Parathyroid adenoma (tissue), 2 donors: ENCODE results near the gene MINK1.

Experiments
- H2AFZ ChIP-seq: fragments of 300-600 bp; sonication (generic); one replicate; pipeline ENCODE4 v1.7.0; 2017; ENCODE audit warnings: antibody characterized with exemption, mild to moderate bottlenecking
- H3K27ac ChIP-seq: fragments of 300-600 bp; sonication (generic); one replicate; pipeline ENCODE4 v1.7.0; 2017
- H3K27me3 ChIP-seq: fragments of 300-600 bp; sonication (generic); one replicate; pipeline ENCODE4 v1.7.0; 2017; ENCODE audit warnings: low read length; ENCODE audit not compliant: control insufficient read depth, insufficient read depth
- H3K36me3 ChIP-seq: fragments of 300-600 bp; sonication (generic); one replicate; pipeline ENCODE4 v1.7.0; 2017; ENCODE audit warnings: low read length; ENCODE audit not compliant: control insufficient read depth, insufficient read depth
- H3K4me1 ChIP-seq: fragments of 300-600 bp; sonication (generic); one replicate; pipeline ENCODE4 v1.7.0; 2017; ENCODE audit warnings: control low read depth
- H3K4me2 ChIP-seq: fragments of 300-600 bp; sonication (generic); one replicate; pipeline ENCODE4 v1.7.0; 2017; ENCODE audit warnings: low read length
- H3K4me3 ChIP-seq: fragments of 300-600 bp; sonication (generic); one replicate; pipeline ENCODE4 v1.7.0; 2017; ENCODE audit warnings: low read depth, low read length
- H3K79me2 ChIP-seq: fragments of 300-600 bp; sonication (generic); one replicate; pipeline ENCODE4 v1.7.0; 2017; ENCODE audit warnings: control low read depth
- H3K9ac ChIP-seq: fragments of 300-600 bp; sonication (generic); one replicate; pipeline ENCODE4 v1.7.0; 2017; ENCODE audit warnings: mild to moderate bottlenecking
- H3K9me3 ChIP-seq: fragments of 300-600 bp; sonication (generic); one replicate; pipeline ENCODE4 v1.7.0; 2017; ENCODE audit warnings: low read length; ENCODE audit not compliant: control insufficient read depth
- CTCF ChIP-seq: fragments of 300-600 bp; sonication (generic); IDR thresholded peaks from one replicate; pipeline ENCODE4 v1.7.0; 2017; ENCODE audit warnings: antibody characterized with exemption, mild to moderate bottlenecking
- donor health status: primary hyperparathyroidism.

Gene MINK1

GRCh38 chr17:4938069-4938491, 104.9 kb downstream of the MINK1 start:
- H3K36me3 ChIP-seq, result no peaks in the 10 kb centered on the region
- H3K4me3 ChIP-seq, result no peak overlapping the region
- H3K27me3 ChIP-seq, result no peaks in the 10 kb centered on the region
- peaks cover 20% of the 10 kb centered on the region for H3K79me2 ChIP-seq
- no peak overlapping the region for H2AFZ ChIP-seq
- H3K9me3 ChIP-seq, result no peaks in the 10 kb centered on the region
- H3K9ac ChIP-seq, result no peak overlapping the region
- TF ChIP-seq CTCF, result no peak
- no peak overlapping the region for H3K27ac ChIP-seq
- H3K4me2 ChIP-seq, result no peak overlapping the region
- peaks cover 17% of the 10 kb centered on the region for H3K4me1 ChIP-seq

GRCh38 chr17:4938688-4939545, 105.8 kb downstream of the MINK1 start:
- H2AFZ ChIP-seq, result peak overlapping the region; percentile 81
- no peaks in the 10 kb centered on the region for H3K27me3 ChIP-seq
- H3K9ac ChIP-seq, result peak overlapping the region; percentile 39
- H3K4me3 ChIP-seq, result peak overlapping the region; percentile 91
- peak overlapping the region; percentile 91 for H3K27ac ChIP-seq
- H3K4me2 ChIP-seq, result peak overlapping the region; percentile 97
- peaks cover 20% of the 10 kb centered on the region for H3K79me2 ChIP-seq
- peaks cover 17% of the 10 kb centered on the region for H3K4me1 ChIP-seq
- no peaks in the 10 kb centered on the region for H3K36me3 ChIP-seq
- TF ChIP-seq CTCF, result no peak
- H3K9me3 ChIP-seq, result no peaks in the 10 kb centered on the region

- H3K9ac ChIP-seq, result peak overlapping the region; percentile 39
- H2AFZ ChIP-seq, result peak overlapping the region; percentile 81
- H3K4me3 ChIP-seq, result peak overlapping the region; percentile 91
- no peaks in the 10 kb centered on the region for H3K27me3 ChIP-seq
- no peaks in the 10 kb centered on the region for H3K36me3 ChIP-seq
- H3K4me2 ChIP-seq, result peak overlapping the region; percentile 97
- H3K4me1 ChIP-seq, result peaks cover 17% of the 10 kb centered on the region
- H3K27ac ChIP-seq, result peak overlapping the region; percentile 91
- peaks cover 20% of the 10 kb centered on the region for H3K79me2 ChIP-seq
- no peaks in the 10 kb centered on the region for H3K9me3 ChIP-seq
- no peak for TF ChIP-seq CTCF
Measured at GRCh38 chr17:4939546-4939795, 106.3 kb downstream of the MINK1 start.

GRCh38 chr17:4939796-4940554, 106.8 kb downstream of the MINK1 start, which contains the start of the genes RNF167 and SLC25A11:
Gene RNF167, plus strand, starts transcription at chr17:4940268. Its CDS starts 642 bp downstream, at chr17:4940910.
Gene SLC25A11, minus strand, starts transcription at chr17:4940046. Its CDS starts 136 bp downstream, at chr17:4939910.
- H3K4me1 ChIP-seq, result peaks cover 18% of the 10 kb centered on the region
- peak within 1 kb of the TSS; percentile 91 for H3K4me3 ChIP-seq
- TF ChIP-seq CTCF, result no peak

More at GRCh38 chr17:4939796-4940554, 106.8 kb downstream of the MINK1 start, which contains the start of the genes RNF167 and SLC25A11:
- Histone ChIP-seq H2AFZ (peak within 1 kb of the TSS; percentile 81), H3K4me2 (peak within 1 kb of the TSS; percentile 97), H3K9ac (peak within 1 kb of the TSS; percentile 69), H3K79me2 (peaks cover 20% of the 10 kb centered on the region), H3K36me3 (no peaks in the 10 kb centered on the region), H3K27me3 (no peaks in the 10 kb centered on the region), H3K9me3 (no peaks in the 10 kb centered on the region), H3K27ac (peak within 1 kb of the TSS; percentile 91)
